ENCODE results near the gene MMP19.
"Not testable (repeated sequence)": the region's sequence is repeated elsewhere in the genome, so short reads cannot be mapped to it uniquely, and the experiment has no call there.

Gene MMP19, protein sequence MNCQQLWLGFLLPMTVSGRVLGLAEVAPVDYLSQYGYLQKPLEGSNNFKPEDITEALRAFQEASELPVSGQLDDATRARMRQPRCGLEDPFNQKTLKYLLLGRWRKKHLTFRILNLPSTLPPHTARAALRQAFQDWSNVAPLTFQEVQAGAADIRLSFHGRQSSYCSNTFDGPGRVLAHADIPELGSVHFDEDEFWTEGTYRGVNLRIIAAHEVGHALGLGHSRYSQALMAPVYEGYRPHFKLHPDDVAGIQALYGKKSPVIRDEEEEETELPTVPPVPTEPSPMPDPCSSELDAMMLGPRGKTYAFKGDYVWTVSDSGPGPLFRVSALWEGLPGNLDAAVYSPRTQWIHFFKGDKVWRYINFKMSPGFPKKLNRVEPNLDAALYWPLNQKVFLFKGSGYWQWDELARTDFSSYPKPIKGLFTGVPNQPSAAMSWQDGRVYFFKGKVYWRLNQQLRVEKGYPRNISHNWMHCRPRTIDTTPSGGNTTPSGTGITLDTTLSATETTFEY

GRCh38 chr12:55842681-55843429, at the start of gene MMP19:
MMP19 (minus strand) TSS chr12:55842936; CDS start chr12:55842830, 106 bp downstream.
- H3K9me3 ChIP-seq (ENCODE audit: low read depth, low read length) = no peaks in the 10 kb centered on the region
- H3K9ac ChIP-seq (ENCODE audit: insufficient read length) = no peak within 1 kb of the TSS
- DNase-seq (ENCODE audit: low read depth, low spot score) = no peak
- no peaks in the 10 kb centered on the region for H3K36me3 ChIP-seq (ENCODE audit: insufficient read depth, low read length)
- H3K27ac ChIP-seq = no peak within 1 kb of the TSS
- H3K4me3 ChIP-seq = no peak within 1 kb of the TSS
- TF ChIP-seq POLR2AphosphoS5 (IDR thresholded peaks at IDR 0.05; ENCODE audit: borderline replicate concordance, low read depth, low read length) (no peak), FOXP2 (optimal IDR thresholded peaks at IDR 0.05; ENCODE audit: control extremely low read depth, extremely low read length, insufficient read depth) (no peak), EZH2 (IDR thresholded peaks at IDR 0.05) (no peak)

DNA sequence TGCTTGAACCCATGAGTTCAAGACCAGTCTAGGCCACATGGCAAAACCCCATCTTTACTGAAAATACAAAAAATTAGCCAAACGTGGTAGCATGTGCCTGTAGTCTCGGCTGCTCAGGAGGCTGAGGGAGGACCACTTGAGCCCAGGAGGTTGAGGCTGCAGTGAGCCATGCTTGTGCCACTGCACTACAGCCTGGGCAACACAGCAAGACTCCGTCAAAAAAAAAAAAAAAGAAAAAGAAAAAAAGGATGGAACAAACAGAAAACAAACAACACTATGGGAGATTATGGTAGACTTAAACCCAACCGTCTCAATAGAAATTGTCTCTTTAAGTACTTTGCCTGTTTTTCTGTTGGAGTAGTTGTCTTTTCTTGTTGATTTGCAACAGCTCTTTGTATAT, 48.6 kb upstream of the MMP19 start:
- no peak overlapping the region for H3K9ac ChIP-seq (ENCODE audit: insufficient read length)
- DNase-seq (ENCODE audit: low read depth, low spot score) = no peak
- H3K4me3 ChIP-seq = no peak overlapping the region
- TF ChIP-seq FOXP2 (optimal IDR thresholded peaks at IDR 0.05; ENCODE audit: control extremely low read depth, extremely low read length, insufficient read depth) (no peak), EZH2 (IDR thresholded peaks at IDR 0.05) (no peak), POLR2AphosphoS5 (IDR thresholded peaks at IDR 0.05; ENCODE audit: borderline replicate concordance, low read depth, low read length) (no peak)
- no peak overlapping the region for H3K27ac ChIP-seq
- H3K9me3 ChIP-seq (ENCODE audit: low read depth, low read length) = no peaks in the 10 kb centered on the region
- H3K36me3 ChIP-seq (ENCODE audit: insufficient read depth, low read length) = no peaks in the 10 kb centered on the region

GRCh38 chr12:55885113-55885512, 42.4 kb upstream of the MMP19 start:
- Histone ChIP-seq H3K27ac (no peak overlapping the region), H3K9ac (ENCODE audit: insufficient read length) (no peak overlapping the region), H3K36me3 (ENCODE audit: insufficient read depth, low read length) (no peaks in the 10 kb centered on the region), H3K4me3 (no peak overlapping the region), H3K9me3 (ENCODE audit: low read depth, low read length) (no peaks in the 10 kb centered on the region)
- DNase-seq (ENCODE audit: low read depth, low spot score) = no peak
- TF ChIP-seq FOXP2 (optimal IDR thresholded peaks at IDR 0.05; ENCODE audit: control extremely low read depth, extremely low read length, insufficient read depth) (no peak), POLR2AphosphoS5 (IDR thresholded peaks at IDR 0.05; ENCODE audit: borderline replicate concordance, low read depth, low read length) (no peak), EZH2 (IDR thresholded peaks at IDR 0.05) (no peak)

- DNase-seq (ENCODE audit: low read depth, low spot score) = no peak
- no peaks in the 10 kb centered on the region; the same call in 1 of the 2 replicates for H3K36me3 ChIP-seq (ENCODE audit: insufficient read depth, low read length)
- H3K9me3 ChIP-seq (ENCODE audit: low read depth, low read length) = no peaks in the 10 kb centered on the region
- no peak overlapping the region for H3K4me3 ChIP-seq
- no peak overlapping the region for H3K27ac ChIP-seq
- no peak overlapping the region for H3K9ac ChIP-seq (ENCODE audit: insufficient read length)
- no peak for TF ChIP-seq EZH2 (IDR thresholded peaks at IDR 0.05)
- no peak for TF ChIP-seq POLR2AphosphoS5 (IDR thresholded peaks at IDR 0.05; ENCODE audit: borderline replicate concordance, low read depth, low read length)
- no peak for TF ChIP-seq FOXP2 (optimal IDR thresholded peaks at IDR 0.05; ENCODE audit: control extremely low read depth, extremely low read length, insufficient read depth)
These were observed 35.1 kb upstream of the MMP19 start for GRCh38 chr12:55877824-55878223.

GRCh38 chr12:55875704-55876467, 33.1 kb upstream of the MMP19 start:
- no peak for TF ChIP-seq POLR2AphosphoS5 (IDR thresholded peaks at IDR 0.05; ENCODE audit: borderline replicate concordance, low read depth, low read length)
- no peak for TF ChIP-seq FOXP2 (optimal IDR thresholded peaks at IDR 0.05; ENCODE audit: control extremely low read depth, extremely low read length, insufficient read depth)
- no peak for TF ChIP-seq EZH2 (IDR thresholded peaks at IDR 0.05)
- DNase-seq (ENCODE audit: low read depth, low spot score) = no peak
- no peak overlapping the region for H3K4me3 ChIP-seq
- no peak overlapping the region for H3K27ac ChIP-seq
- no peak overlapping the region for H3K9ac ChIP-seq (ENCODE audit: insufficient read length)
- no peaks in the 10 kb centered on the region for H3K9me3 ChIP-seq (ENCODE audit: low read depth, low read length)
- no peaks in the 10 kb centered on the region; the same call in 1 of the 2 replicates for H3K36me3 ChIP-seq (ENCODE audit: insufficient read depth, low read length)

GRCh38 chr12:55874443-55874842, 31.7 kb upstream of the MMP19 start:
- H3K9ac ChIP-seq (ENCODE audit: insufficient read length) = no peak overlapping the region
- H3K9me3 ChIP-seq (ENCODE audit: low read depth, low read length) = no peaks in the 10 kb centered on the region
- H3K4me3 ChIP-seq = no peak overlapping the region
- H3K27ac ChIP-seq = no peak overlapping the region
- no peak for DNase-seq (ENCODE audit: low read depth, low spot score)
- H3K36me3 ChIP-seq (ENCODE audit: insufficient read depth, low read length) = no peaks in the 10 kb centered on the region; the same call in 1 of the 2 replicates
- no peak for TF ChIP-seq FOXP2 (optimal IDR thresholded peaks at IDR 0.05; ENCODE audit: control extremely low read depth, extremely low read length, insufficient read depth)
- no peak for TF ChIP-seq POLR2AphosphoS5 (IDR thresholded peaks at IDR 0.05; ENCODE audit: borderline replicate concordance, low read depth, low read length)
- TF ChIP-seq EZH2 (IDR thresholded peaks at IDR 0.05) = no peak

GRCh38 chr12:55866454-55867004, 23.8 kb upstream of the MMP19 start:
- not testable (repeated sequence) for H3K36me3 ChIP-seq (ENCODE audit: insufficient read depth, low read length); H3K4me3 ChIP-seq; H3K27ac ChIP-seq; H3K9ac ChIP-seq (ENCODE audit: insufficient read length); DNase-seq (ENCODE audit: low read depth, low spot score); H3K9me3 ChIP-seq (ENCODE audit: low read depth, low read length)
